HL-60 (cell line): ENCODE measurements around the gene KARS1.

Source experiments
- CTCF ChIP-seq: IDR thresholded peaks from one replicate; pipeline ENCODE4 v1.5.1; 2011; ENCODE audit warnings: low read length, control low read depth, inconsistent platforms; ENCODE audit not compliant: insufficient read depth
- POLR2AphosphoS5 ChIP-seq: IDR thresholded peaks from 2 replicates; pipeline ENCODE4 v1.6.1; 2012; ENCODE audit warnings: low read depth

- no peak for TF ChIP-seq CTCF
- TF ChIP-seq POLR2AphosphoS5: no peak
These were observed 363 bp downstream of the KARS1 start for GRCh38 chr16:75647112-75647491.
